ENCODE results near the gene ZNF428.

Gene ZNF428

DNA sequence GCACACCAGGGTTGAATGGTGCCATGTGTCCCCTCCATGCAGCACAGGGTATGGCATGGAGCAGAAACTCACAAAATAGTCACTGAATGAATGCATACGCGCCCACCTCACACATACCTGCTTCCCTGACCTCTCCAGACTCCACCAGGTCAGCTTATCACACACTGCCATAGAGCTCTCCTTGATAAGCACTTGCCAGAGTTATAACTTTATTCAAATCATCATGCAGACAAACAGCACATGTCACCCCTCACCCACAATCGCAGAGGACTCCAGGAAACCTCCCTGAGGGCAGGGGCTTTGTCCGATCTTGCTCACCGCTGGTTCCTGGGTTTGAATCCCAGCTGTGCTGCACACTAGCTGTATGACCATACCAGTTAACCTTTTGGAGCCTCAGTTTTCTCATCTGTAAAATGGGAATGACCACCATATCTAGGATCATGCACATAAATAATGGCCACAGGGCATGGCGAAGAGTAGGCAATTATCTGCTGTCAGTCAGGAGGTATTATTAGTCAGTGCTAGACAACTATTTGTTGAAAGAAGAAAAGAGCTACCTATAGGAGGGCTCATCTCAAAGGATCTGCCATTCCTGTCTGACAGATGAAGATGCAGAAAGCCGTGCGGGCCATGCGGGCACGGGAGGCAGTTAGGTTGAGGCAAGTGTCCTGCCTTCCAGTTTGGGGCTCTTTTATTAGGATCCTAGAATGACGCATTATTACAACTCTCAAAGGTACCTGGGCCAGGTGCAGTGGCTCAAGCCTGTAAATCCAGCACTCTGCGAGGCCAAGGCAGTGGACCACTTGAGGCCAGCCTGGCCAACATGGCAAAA lies 58.1 kb downstream of the ZNF428 start:
- DNase-seq = no peak

DNA sequence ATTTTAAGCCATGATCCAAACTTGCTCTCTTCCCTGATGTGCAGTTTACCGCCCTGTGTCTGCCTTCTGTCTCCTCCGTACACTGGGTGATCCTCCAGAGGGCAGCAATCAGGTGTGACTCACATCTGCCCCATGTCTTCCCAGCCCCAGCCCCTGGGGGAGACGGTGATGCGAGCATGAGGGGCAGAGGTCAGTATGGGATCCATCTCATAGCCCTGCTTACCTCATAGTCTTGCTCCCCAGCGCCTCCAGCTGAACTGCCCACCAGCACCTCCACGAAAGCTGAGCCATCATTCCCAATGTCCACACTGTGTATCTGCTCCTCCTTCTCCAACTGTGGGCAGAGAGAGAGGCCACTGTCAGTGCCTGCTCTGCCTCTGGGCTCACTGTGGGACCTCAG lies 58.7 kb downstream of the ZNF428 start:
- DNase-seq = peak; percentile 49
